Neural cell (in vitro differentiated cells): ENCODE data around the gene TRIM4.

Experiments
- EP300 ChIP-seq: fragments of 450-650 bp; conservative IDR thresholded peaks from 2 replicates; pipeline ENCODE4 v1.6.1; 2014; ENCODE audit warnings: antibody characterized with exemption, mild to moderate bottlenecking, moderate library complexity; ENCODE audit not compliant: poor library complexity, severe bottlenecking
- EZH2 ChIP-seq: fragments of 200-600, 300-800 bp; shearing (Covaris generic), sonication (generic); IDR thresholded peaks from 2 replicates; pipeline ENCODE4 v1.6.1; 2014; ENCODE audit warnings: antibody characterized with exemption, low read length, borderline replicate concordance, mild to moderate bottlenecking; ENCODE audit not compliant: insufficient read depth, poor library complexity, severe bottlenecking
- MXI1 ChIP-seq: fragments of 450-650 bp; conservative IDR thresholded peaks from 2 replicates; pipeline ENCODE4 v1.6.1; 2014; ENCODE audit warnings: antibody characterized with exemption, mild to moderate bottlenecking; ENCODE audit not compliant: poor library complexity, severe bottlenecking
- POLR2AphosphoS5 ChIP-seq: IDR thresholded peaks from 2 replicates; pipeline ENCODE4 v1.6.1; 2012
- RAD21 ChIP-seq: fragments of 450-650 bp; conservative IDR thresholded peaks from 2 replicates; pipeline ENCODE4 v1.6.1; 2014; ENCODE audit warnings: antibody characterized with exemption, mild to moderate bottlenecking, moderate library complexity
- TAF1 ChIP-seq: IDR thresholded peaks from 2 replicates; pipeline ENCODE4 v1.6.1; 2012; ENCODE audit warnings: low read depth
- TF ChIP-seq, protein P1 (sequence below): fragments of 450-650 bp; IDR thresholded peaks from 2 replicates; pipeline ENCODE4 v1.5.1; 2014; ENCODE audit warnings: antibody characterized with exemption, mild to moderate bottlenecking, moderate library complexity; ENCODE audit not compliant: poor library complexity, severe bottlenecking
- TF ChIP-seq, protein P2 (sequence below): IDR thresholded peaks from 2 replicates; pipeline ENCODE4 v1.6.1; 2012; ENCODE audit warnings: borderline replicate concordance

DNA sequence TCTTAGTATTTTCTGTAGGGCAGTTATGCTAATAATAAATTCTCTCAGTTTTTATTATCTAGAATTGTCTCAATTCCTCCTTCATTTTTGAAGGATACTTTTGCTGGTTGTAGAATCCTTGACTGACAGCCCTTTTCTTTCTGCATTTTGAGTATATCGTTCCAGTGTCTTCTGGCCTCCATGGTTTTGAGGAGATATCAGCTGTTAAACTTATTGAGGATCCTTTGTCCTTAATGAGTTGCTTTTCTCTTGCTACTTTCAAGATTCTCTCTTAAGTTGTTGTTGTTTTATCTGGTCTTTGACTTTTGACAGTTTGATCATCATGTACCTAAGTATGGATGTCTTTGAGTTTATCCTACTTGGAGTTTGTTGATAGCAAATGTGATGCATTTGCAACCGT is 19.0 kb upstream of the TRIM4 start:
- TF ChIP-seq EZH2 (no peak), EP300 (no peak), TAF1 (no peak), RAD21 (no peak), POLR2AphosphoS5 (no peak), MXI1 (no peak)
- TF ChIP-seq, protein P1, sequence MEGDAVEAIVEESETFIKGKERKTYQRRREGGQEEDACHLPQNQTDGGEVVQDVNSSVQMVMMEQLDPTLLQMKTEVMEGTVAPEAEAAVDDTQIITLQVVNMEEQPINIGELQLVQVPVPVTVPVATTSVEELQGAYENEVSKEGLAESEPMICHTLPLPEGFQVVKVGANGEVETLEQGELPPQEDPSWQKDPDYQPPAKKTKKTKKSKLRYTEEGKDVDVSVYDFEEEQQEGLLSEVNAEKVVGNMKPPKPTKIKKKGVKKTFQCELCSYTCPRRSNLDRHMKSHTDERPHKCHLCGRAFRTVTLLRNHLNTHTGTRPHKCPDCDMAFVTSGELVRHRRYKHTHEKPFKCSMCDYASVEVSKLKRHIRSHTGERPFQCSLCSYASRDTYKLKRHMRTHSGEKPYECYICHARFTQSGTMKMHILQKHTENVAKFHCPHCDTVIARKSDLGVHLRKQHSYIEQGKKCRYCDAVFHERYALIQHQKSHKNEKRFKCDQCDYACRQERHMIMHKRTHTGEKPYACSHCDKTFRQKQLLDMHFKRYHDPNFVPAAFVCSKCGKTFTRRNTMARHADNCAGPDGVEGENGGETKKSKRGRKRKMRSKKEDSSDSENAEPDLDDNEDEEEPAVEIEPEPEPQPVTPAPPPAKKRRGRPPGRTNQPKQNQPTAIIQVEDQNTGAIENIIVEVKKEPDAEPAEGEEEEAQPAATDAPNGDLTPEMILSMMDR: no peak
- TF ChIP-seq, protein P2, sequence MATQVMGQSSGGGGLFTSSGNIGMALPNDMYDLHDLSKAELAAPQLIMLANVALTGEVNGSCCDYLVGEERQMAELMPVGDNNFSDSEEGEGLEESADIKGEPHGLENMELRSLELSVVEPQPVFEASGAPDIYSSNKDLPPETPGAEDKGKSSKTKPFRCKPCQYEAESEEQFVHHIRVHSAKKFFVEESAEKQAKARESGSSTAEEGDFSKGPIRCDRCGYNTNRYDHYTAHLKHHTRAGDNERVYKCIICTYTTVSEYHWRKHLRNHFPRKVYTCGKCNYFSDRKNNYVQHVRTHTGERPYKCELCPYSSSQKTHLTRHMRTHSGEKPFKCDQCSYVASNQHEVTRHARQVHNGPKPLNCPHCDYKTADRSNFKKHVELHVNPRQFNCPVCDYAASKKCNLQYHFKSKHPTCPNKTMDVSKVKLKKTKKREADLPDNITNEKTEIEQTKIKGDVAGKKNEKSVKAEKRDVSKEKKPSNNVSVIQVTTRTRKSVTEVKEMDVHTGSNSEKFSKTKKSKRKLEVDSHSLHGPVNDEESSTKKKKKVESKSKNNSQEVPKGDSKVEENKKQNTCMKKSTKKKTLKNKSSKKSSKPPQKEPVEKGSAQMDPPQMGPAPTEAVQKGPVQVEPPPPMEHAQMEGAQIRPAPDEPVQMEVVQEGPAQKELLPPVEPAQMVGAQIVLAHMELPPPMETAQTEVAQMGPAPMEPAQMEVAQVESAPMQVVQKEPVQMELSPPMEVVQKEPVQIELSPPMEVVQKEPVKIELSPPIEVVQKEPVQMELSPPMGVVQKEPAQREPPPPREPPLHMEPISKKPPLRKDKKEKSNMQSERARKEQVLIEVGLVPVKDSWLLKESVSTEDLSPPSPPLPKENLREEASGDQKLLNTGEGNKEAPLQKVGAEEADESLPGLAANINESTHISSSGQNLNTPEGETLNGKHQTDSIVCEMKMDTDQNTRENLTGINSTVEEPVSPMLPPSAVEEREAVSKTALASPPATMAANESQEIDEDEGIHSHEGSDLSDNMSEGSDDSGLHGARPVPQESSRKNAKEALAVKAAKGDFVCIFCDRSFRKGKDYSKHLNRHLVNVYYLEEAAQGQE: no peak
